Measurements from ENCODE around the gene NRL. TPM values are rescaled to one million over a fixed set of nuclear protein-coding genes. Genes with fewer than 3 reads are reported as not detected.
A peak's percentile ranks its signal among the peaks of the same experiment; 100 is the strongest.

NRL gene
- 3.5 TPM for total RNA-seq

DNA sequence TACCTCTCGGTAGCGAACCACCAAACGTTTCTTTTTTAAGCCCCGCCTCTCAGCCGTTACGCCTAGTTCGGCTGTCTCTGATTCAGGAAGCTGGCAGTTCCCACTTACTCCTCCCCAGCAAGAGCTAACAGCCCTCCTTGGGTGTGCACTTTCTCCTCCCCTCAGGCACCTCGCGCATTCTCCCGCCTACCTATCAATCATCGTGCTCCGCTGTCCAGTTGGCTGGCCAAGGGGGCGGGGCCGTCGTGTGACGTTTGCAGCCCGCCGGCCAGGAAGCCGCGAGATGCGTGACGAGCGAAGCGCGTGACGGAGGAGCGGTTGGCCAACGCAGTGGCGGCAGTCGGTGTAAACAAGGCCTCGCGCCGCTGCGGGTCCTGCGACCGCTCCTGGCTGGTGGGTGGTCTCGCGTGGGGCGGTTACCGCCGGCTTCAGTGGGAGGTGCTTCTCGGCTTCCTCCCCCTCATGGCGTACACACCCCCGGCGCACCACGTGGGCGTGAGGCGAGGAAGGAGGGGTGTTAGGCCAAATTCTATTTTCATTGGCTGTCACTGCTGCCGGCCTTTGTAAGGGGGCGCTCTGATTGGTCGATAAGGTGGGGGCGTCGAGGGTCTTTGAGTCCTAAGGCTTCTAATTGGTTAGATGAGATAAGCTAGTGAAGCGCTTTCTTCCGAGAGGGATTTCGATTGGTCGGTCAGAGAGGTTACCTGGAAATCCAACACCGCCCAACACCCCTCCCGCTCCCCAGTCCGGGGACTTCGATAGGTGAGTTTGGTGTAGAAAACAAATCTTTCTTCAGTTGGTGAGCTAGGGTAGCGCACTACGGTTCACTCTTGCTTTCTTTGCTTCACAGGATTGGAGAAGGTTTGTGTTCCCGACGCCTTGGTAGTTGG lies at the start of gene NRL, which contains the start of gene DCAF11:
NRL (minus strand) TSS at position 418 of the 890 bp plus-strand sequence. CDS start 32,101 bp downstream, outside the sequence.
DCAF11 (plus strand) TSS at position 246 of the 890 bp plus-strand sequence. CDS start 818 bp downstream, outside the sequence.
- DNase-seq (ENCODE audit: low spot score) (peak; percentile 99), ATAC-seq (peak; percentile 80)

DNA sequence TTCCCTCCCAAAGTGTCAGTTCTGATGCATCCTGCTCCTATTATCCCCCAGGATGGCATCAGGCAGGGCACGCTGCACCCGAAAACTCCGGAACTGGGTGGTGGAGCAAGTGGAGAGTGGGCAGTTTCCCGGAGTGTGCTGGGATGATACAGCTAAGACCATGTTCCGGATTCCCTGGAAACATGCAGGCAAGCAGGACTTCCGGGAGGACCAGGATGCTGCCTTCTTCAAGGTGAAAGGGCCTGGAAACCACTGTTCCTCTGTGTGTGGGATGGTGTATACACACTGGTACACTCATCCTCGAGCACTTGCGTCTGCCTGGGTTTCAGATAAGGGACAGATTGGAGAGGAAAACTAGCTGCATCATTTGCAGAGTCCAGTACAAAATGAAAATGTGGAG lies 47.3 kb upstream of the NRL start:
- DNase-seq (ENCODE audit: low spot score) (no peak), ATAC-seq (no peak)

DNA sequence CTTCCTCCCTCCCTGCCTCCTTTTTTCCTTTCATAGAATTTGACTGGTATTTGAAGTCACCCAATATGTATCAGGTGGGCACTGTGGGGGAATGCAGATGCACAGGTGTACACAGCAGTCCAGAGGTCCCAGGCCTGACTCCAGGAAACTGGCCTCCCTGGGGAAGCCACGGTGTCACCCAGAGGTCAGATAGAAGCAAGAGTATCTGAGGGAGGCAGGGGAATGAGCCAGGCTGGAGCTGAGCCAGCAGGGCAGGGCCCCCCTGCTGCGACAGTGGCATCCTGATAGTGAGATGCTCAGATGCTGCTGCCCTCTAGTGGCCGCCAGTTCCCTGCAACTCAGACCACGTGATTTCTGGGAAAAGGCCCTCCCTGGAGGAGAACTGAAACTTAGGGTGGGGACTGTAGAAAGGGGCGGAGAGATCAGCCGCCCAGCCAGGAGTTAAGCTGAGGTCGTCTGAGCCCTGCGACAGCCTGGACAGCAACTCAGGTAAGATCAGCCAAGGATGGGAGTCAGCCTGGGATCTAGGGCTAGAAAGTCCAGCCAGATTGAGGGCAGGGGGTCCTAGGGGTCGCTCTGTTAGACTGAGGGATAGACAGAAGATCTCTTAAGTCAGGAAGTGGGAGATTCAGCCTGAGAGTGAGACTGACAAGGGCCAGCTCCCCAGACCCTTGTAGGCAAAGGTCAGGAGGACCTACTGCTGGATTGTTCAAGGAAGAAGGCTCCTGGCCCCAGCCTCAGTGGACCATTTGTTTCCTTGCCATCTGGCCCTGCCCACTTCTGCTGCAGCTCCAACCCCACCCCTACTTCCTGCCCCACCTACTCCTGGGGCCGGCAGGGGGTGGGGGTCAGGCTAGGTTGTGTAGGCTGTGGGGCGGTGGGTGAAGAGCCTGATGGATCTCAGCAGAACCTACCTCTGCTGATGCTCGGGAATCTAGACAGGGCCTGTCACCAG lies 46.4 kb upstream of the NRL start, which contains the start of gene IRF9:
IRF9 (plus strand) TSS at position 416 of the 955 bp plus-strand sequence. CDS start 880 bp downstream, outside the sequence.
- ATAC-seq, result peak; percentile 90
- DNase-seq (ENCODE audit: low spot score), result peak; percentile 98

DNA sequence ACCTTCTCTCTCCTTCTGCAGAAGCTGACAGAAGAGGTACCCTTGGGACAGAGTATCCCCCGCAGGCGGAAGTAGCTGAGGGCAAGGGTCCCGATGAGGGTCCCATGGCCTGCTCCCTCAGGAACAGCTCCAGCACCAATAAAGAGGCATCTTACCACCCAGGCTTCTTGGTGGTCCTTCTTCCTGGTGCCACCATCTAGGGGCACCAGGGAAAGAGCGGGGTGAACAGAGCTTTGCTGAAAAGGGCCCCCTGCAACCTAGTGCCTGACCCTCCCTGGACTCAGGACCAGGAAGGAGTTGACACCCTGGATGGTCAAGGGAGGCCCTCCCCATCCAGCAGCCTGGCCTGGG lies 45.7 kb upstream of the NRL start:
- no peak for ATAC-seq

DNA sequence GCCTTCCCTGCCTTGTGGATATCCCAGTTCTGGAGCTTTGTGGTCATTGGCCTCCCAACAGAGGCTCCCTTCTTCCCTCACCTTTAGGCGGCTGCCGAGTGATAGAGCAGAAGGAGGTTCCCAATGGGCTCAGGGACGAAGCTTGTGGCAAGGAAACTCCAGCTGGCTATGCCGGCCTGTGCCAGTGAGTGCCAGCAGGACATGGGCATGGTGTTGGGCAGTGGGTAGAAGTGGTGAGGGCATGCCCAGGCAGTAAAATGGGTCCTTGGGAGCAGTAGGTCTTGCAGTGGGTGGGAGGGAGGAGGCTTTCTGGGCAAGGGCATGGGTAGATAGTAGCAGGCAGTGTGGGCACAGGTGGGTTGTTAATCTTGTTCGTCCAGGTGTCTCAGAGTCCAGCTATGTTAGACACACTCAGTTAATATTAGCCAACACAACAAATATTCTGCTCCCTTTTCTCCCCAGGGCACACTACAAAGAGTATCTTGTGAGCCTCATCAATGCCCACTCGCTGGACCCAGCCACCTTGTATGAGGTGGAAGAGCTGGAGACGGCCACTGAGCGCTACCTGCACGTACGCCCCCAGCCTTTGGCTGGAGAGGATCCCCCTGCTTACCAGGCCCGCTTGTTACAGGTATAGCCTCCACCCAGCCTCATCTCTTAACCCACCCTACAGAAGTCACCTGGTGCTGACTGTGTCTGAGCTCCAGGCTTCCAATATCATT lies 45.2 kb upstream of the NRL start:
- no peak for ATAC-seq
- no peak for DNase-seq (ENCODE audit: low spot score)

More for the DNA sequence above, 45.7 kb upstream of the NRL start:
- DNase-seq (ENCODE audit: low spot score), result no peak

DNA sequence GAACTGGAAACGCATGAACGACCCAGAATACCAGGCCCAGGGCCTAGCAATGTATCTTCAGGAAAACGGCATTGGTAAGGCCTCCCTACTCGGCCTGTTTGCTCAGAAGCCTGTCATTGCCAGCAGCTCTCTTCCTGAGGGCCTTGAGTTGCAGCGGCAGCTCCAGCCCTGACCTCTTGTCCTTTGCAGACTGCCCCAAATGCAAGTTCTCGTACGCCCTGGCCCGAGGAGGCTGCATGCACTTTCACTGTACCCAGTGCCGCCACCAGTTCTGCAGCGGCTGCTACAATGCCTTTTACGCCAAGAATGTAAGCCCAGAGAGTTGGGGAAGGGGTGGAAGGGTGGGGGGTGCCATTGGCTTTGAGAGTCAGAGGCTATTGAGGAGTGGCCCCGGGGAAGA lies 42.6 kb upstream of the NRL start:
- no peak for ATAC-seq
- no peak for DNase-seq (ENCODE audit: low spot score)

DNA sequence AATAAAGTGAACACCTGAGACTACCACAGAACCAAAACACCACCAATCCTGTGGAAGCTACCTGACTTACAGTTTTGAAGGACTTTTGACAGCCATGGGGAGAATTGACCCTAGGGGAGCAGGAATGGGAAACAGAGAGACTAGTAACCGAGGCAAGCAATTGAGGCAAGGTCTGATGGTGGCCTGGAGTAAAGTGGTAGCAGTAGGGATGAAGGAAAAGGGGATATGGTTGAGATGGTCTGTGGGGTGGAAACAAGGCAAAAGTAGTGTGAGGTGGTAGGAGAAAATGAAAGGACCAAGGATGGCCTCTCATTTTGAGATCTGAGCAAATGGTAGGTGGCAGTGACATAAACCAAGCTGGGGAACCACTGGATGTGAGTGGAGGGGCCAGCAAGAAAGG lies 42.1 kb upstream of the NRL start:
- no peak for ATAC-seq
- DNase-seq (ENCODE audit: low spot score), result no peak

DNA sequence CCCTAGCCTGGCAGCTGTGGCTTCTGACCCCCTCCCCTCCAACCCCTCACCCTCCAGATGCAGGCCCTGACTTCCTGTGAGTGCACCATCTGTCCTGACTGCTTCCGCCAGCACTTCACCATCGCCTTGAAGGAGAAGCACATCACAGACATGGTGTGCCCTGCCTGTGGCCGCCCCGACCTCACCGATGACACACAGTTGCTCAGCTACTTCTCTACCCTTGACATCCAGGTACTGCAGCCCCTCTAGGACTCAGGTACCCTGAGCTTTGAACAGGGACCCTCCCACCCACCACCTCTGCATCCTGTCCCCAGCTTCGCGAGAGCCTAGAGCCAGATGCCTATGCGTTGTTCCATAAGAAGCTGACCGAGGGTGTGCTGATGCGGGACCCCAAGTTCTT lies 40.4 kb upstream of the NRL start:
- DNase-seq (ENCODE audit: low spot score), result no peak
- ATAC-seq, result no peak

DNA sequence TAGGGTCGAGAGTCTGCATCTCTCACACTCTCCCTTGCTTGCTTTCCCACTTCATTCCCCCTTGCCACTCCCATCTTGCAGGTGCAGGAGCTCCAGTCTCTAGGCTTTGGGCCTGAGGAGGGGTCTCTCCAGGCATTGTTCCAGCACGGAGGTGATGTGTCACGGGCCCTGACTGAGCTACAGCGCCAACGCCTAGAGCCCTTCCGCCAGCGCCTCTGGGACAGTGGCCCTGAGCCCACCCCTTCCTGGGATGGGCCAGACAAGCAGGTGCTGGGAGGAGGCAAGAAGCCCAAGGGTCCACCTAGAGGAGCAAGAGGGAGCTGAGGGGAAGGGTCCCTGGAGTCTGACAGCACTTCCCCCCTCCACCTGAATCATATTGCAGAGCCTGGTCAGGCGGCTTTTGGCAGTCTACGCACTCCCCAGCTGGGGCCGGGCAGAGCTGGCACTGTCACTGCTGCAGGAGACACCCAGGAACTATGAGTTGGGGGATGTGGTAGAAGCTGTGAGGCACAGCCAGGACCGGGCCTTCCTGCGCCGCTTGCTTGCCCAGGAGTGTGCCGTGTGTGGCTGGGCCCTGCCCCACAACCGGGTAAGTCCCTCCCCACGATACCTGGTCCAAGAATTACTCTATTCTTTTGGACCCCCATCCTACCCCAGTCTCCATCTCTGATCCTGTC lies 36.8 kb upstream of the NRL start:
- DNase-seq (ENCODE audit: low spot score), result no peak
- ATAC-seq, result no peak

DNA sequence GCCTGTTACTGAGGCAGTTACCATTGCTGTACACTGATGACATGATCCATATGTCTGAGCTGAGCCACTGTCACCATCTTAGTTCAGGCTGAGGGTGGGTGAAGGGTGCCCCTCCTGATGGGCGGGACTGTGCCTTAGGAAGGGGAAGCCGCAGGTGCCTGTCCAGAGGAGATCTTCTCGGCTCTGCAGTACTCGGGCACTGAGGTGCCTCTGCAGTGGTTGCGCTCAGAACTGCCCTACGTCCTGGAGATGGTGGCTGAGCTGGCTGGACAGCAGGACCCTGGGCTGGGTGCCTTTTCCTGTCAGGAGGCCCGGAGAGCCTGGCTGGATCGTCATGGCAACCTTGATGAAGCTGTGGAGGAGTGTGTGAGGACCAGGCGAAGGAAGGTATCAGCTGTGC lies 36.2 kb upstream of the NRL start:
- DNase-seq (ENCODE audit: low spot score) (no peak), ATAC-seq (no peak)

DNA sequence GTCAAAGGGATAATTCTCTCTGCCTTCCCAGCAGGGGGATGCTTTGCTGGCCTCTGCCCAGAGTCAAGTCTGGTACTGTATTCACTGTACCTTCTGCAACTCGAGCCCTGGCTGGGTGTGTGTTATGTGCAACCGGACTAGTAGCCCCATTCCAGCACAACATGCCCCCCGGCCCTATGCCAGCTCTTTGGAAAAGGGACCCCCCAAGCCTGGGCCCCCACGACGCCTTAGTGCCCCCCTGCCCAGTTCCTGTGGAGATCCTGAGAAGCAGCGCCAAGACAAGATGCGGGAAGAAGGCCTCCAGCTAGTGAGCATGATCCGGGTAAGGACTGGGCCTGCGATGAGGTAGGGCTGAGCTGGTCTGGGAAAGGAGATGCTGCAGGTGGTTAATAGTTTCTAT lies 35.8 kb upstream of the NRL start:
- no peak for ATAC-seq
- DNase-seq (ENCODE audit: low spot score), result no peak

DNA sequence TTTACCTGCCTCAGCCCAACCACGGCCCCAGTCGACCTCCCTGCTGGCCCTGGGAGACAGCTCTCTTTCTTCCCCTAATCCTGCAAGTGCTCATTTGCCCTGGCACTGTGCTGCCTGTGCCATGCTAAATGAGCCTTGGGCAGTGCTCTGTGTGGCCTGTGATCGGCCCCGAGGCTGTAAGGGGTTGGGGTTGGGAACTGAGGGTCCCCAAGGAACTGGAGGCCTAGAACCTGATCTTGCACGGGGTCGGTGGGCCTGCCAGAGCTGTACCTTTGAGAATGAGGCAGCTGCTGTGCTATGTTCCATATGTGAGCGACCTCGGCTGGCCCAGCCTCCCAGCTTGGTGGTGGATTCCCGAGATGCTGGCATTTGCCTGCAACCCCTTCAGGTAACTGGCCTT lies 35.3 kb upstream of the NRL start:
- DNase-seq (ENCODE audit: low spot score) (no peak), ATAC-seq (no peak)

DNA sequence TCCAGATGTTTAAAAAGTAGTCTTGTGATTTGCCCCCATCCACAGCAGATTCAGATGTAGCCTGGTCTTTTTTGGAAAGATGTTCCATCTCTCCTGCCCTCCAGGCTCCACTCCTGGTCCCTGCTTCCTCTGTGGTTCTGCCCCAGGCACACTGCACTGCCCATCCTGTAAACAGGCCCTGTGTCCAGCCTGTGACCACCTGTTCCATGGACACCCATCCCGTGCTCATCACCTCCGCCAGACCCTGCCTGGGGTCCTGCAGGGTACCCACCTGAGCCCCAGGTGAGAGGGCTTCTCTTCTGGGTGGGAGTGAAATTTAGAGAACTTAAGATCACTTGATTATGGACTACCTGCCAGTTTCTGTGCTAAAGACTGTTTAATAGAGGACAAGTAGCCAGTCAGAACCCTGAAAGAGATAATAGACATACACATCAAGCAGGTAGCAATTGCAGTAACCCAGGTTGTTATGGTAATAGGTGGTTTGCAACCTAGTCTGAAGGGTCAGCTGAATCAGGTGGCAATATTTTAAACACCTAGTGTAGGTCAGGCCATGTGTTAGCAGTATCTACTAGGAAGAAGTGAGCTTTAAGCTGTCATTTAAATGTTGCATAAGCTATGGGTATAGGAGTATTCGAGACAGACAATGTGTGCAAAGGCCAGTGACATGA lies 34.7 kb upstream of the NRL start:
- DNase-seq (ENCODE audit: low spot score) (no peak), ATAC-seq (no peak)

DNA sequence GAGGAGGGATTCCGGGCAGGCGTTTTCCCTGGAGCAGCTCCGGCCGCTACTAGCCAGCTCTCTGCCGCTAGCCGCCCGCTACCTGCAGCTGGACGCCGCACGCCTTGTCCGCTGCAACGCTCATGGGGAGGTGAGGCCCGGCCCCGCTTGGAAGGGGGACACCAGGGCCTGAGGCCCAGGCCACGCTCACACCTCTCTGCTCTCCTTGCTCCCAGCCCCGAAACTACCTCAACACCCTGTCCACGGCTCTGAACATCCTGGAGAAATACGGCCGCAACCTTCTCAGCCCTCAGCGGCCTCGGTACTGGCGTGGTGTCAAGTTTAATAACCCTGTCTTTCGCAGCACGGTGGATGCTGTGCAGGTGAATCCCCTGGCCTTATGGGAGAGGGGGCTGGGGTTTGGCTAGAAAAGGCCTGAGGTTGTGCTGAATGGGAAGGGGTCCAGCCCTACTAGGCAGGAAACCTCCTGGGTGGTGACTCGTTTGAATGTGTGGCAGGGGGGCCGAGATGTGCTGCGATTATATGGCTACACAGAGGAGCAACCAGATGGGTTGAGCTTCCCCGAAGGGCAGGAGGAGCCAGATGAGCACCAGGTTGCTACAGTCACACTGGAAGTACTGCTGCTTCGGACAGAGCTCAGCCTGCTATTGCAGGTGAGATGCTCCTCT lies 33.1 kb upstream of the NRL start:
- DNase-seq (ENCODE audit: low spot score), result no peak

DNA sequence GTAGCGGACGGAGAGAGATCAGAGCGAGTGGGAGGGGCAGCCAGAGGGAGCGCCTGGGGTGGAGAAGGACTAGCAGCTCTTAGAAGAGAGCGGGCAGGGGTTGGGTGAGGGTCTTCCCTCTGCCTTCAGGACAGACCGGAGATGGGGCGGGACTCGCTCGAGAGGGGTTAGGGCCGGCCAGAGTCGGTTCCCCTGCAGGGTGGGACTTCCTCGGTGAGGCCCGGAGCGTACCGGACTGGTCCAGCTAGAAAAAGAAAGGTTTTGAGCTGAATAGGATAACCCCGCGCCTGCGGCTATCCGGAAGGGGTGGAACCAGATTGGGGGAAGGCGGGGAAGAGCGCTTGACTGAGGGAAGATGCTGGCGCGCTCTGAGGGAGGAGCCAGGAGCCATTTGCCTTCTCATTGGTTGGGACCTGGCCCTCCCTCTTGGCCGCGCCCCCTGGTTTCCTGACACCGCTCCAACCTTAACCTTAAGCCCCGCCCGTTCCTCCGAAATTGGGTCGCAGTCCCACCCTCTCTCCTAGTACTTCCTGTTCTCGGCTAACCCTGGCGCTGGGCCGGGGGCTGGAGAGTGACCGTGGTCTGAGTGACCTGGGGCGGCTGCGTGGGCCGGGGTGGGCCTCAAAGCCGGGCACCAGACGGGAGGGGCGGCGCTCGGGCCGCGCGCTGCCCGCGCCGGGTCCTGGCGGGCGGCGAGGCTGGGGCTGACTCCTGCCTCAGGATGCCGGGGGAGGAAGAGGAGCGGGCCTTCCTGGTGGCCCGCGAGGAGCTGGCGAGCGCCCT lies 32.4 kb upstream of the NRL start, which contains the start of gene RNF31:
RNF31 (plus strand) TSS at position 521 of the 783 bp plus-strand sequence; CDS start at position 722, 201 bp downstream.
- peak; percentile 87 for ATAC-seq
- peak; percentile 98 for DNase-seq (ENCODE audit: low spot score)

More for the DNA sequence above, 33.1 kb upstream of the NRL start:
- ATAC-seq, result peak; percentile 0

DNA sequence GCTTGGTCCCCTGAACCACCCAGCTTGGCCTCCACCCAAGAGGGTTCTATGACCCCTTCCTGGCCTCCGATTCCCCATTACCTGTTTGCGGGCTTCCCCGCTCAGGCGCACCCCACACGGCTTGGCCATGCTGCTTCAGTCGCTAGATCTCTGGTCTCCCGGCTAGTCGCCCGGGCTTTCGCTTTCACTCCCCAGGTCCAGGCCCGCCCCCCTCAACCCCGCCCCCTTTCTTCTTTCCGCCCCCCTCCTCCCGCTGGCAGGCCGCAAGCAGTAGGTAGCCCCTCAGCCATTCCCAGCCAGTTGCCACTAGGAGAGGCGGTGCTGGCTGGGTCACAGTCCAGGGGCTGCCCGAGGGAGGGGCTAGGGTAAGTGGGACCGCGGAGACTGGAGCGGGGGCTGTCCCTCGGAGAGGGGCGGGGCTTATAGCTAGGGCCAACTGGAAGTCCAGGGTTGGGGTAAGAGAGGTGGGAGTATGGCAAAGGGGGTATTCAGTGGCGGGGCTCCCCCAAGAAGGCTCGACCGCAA lies 31.8 kb upstream of the NRL start, which contains the start of gene PSME2:
PSME2 (minus strand) TSS at position 158 of the 525 bp plus-strand sequence; CDS start at position 129, 29 bp downstream.
- ATAC-seq, result peak; percentile 83
- peak; percentile 99 for DNase-seq (ENCODE audit: low spot score)

DNA sequence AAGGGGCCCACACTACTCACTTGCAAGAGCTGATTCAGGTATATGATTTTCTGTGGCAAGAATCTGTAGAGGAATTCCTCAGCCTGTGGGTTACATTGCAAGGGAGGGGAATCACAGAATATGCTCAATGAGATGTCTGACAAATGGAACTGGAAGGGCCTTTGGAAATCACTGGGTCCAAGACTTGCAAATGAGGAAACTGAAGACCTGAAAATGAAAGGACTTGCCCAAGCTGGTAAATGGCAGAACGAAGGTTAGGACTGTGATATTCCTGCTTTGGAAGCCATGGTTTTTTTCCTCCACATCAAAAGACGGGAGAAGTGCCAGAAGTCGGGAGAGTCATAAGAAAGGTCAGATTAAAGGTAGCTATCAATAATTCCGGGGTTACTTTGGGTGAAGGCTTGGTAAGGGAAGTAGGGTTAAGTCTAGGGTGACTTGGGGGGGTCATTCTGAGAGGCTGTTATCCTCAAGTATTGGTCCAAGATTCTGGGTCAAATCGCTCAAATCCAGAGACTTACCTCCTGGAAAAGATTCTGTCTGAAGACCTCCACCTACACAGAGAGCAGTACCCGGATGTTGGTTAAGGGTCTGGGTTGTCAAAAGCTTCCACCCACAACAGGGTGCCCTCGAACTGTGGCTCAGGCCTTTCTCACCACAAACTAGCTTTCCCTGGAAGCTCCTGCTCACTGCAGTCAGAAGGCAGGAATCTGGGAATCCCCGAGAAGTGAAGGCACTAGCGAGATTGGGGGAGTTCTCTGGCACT lies 31.1 kb upstream of the NRL start:
- no peak for DNase-seq (ENCODE audit: low spot score)
- ATAC-seq, result no peak

Data from left lobe of liver (tissue), 2 donors.